IMR-90 (cell line): ENCODE results near the gene AVPR1B.

Experiments
- CEBPB ChIP-seq: IDR thresholded peaks from 2 replicates; pipeline ENCODE4 v1.6.1; 2012; ENCODE audit warnings: low read depth, low read length, improper control_type of control experiment
- CTCF ChIP-seq: conservative IDR thresholded peaks from 2 replicates; pipeline ENCODE4 v1.5.1; 2012; ENCODE audit warnings: mild to moderate bottlenecking, low read depth, low read length, improper control_type of control experiment
- POLR2A ChIP-seq: IDR thresholded peaks from 2 replicates; pipeline ENCODE4 v1.6.1; 2012; ENCODE audit warnings: mild to moderate bottlenecking, low read depth, low read length
- RAD21 ChIP-seq: IDR thresholded peaks from 2 replicates; pipeline ENCODE4 v1.6.1; 2012; ENCODE audit warnings: low read length, improper control_type of control experiment

GRCh38 chr1:206060844-206061243 lies 56.3 kb downstream of the AVPR1B start:
- TF ChIP-seq POLR2A, result no peak
- TF ChIP-seq CTCF, result no peak
- no peak for TF ChIP-seq CEBPB
- no peak for TF ChIP-seq RAD21
